RWPE1 (cell line): ENCODE results near the gene TSPAN9.

Experiments used
- CTCF ChIA-PET: fragments of 350-600 bp; sonication (Branson Sonifier 250); formaldehyde crosslinking; extraction: SDS; loops from one replicate; lab custom pipeline; 2021; lab: Yijun Ruan, JAX
- POLR2A ChIA-PET: fragments of 400-600 bp; formaldehyde crosslinking; extraction: SDS; loops from one replicate; lab custom pipeline; 2020; ENCODE audit warnings: antibody characterized with exemption; ENCODE audit not compliant: low non-redundant PET; lab: Yijun Ruan, JAX
- DNase-seq: peaks from one replicate; pipeline ENCODE4 v3.0.0; 2012; ENCODE audit warnings: low spot score
- H3K27ac ChIP-seq: fragments of 450-650 bp; 2 replicates; pipeline ENCODE4 v1.5.1; 2017
- TF ChIP-seq, protein P1 (sequence below): fragments of 450-650 bp; conservative IDR thresholded peaks from 2 replicates; pipeline ENCODE4 v1.5.1; 2017; ENCODE audit warnings: low read depth, mild to moderate bottlenecking

TSPAN9 gene

GRCh38 chr12:3251067-3251466 lies 173.9 kb downstream of the TSPAN9 start:
- H3K27ac ChIP-seq: no peak overlapping the region
- ChIA-PET CTCF (no interaction called here), POLR2A (no interaction called here)
- DNase-seq: no peak
- TF ChIP-seq, protein P1, sequence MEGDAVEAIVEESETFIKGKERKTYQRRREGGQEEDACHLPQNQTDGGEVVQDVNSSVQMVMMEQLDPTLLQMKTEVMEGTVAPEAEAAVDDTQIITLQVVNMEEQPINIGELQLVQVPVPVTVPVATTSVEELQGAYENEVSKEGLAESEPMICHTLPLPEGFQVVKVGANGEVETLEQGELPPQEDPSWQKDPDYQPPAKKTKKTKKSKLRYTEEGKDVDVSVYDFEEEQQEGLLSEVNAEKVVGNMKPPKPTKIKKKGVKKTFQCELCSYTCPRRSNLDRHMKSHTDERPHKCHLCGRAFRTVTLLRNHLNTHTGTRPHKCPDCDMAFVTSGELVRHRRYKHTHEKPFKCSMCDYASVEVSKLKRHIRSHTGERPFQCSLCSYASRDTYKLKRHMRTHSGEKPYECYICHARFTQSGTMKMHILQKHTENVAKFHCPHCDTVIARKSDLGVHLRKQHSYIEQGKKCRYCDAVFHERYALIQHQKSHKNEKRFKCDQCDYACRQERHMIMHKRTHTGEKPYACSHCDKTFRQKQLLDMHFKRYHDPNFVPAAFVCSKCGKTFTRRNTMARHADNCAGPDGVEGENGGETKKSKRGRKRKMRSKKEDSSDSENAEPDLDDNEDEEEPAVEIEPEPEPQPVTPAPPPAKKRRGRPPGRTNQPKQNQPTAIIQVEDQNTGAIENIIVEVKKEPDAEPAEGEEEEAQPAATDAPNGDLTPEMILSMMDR: no peak

DNA sequence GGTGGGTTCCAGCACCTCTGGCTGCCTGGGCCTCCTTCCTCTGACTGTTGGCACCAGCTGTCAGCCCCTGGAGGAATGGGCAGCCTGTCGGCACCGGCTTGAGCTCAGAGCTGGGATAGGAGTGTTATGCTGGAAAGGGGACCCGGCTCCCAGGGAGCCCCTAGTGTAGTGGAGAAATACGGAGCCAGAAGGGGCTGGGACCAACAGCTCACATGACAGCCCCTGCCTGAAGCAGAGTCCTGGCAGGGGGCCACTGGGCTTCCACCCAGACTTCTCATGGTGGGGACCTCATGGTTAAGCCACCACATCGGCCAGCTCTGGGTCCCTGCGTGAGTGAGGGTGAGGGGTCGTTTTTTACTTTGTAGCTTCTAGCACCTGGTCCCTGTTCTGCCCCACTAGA lies 174.5 kb downstream of the TSPAN9 start:
- ChIA-PET POLR2A (no interaction called here), CTCF (no interaction called here)
- TF ChIP-seq, protein P1: no peak
- no peak for DNase-seq
- no peak overlapping the region for H3K27ac ChIP-seq

GRCh38 chr12:3252450-3252891 lies 175.3 kb downstream of the TSPAN9 start:
- POLR2A ChIA-PET: no interaction called here
- DNase-seq: no peak
- H3K27ac ChIP-seq: no peak overlapping the region
- CTCF ChIA-PET: no interaction called here
- TF ChIP-seq, protein P1: no peak

DNA sequence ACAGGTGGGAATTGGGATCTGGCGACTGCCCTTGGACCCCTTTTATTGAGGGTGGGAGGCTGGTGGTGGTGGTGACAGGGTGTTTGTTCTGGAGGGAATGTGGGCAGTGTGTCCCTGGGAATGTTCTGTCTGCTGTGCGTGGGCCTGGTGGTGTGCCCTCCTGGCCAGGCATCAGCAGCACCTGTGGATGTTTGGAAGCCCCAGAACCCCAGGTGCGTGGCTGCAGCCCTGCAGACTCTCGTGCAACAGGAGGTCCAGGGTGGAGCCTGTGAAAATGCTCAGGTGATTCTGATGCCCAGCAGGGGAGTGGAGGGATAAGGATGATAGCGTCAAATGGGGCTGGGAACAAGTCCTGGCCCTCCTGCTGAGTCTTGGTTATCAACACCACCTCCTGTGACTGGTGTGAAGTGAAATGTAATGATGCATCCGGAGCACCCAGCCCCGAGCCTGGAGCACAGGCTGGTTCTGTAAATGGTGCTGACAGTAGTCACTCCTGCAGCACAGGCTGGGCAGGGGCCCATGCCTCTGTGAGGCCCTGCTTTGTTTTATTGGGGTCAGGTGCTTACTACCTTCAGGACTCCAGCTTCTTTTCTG lies 176.6 kb downstream of the TSPAN9 start:
- ChIA-PET POLR2A (no interaction called here), CTCF (no interaction called here)
- TF ChIP-seq, protein P1: no peak
- H3K27ac ChIP-seq: no peak overlapping the region
- DNase-seq: no peak

DNA sequence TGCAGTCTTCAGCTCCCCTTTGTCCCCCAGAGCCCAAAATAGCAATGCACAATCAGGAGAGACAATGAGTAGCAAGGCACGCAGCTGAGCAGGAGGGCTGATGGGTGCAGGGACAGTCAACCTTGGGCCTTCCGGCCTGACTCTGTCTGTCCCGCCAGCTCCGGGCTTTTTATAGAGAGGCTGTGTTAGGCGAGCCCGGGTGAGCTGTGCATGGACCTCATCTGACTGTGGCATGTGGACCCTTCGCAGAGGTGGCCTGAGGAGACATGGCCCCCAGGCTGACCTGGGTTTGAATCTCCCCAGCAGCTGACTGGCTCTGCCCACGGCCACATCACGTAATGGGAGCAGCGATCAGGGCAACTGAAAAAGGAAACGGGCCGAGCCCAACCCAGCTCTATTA lies 177.9 kb downstream of the TSPAN9 start:
- CTCF ChIA-PET: no interaction called here
- no peak overlapping the region for H3K27ac ChIP-seq
- POLR2A ChIA-PET: no interaction called here
- TF ChIP-seq, protein P1: no peak
- no peak for DNase-seq

GRCh38 chr12:3256103-3256631 lies 179.0 kb downstream of the TSPAN9 start:
- CTCF ChIA-PET: no interaction called here
- TF ChIP-seq, protein P1: no peak
- no peak for DNase-seq
- H3K27ac ChIP-seq: no peak overlapping the region
- POLR2A ChIA-PET: no interaction called here
